Measurements from ENCODE around the gene DOHH.

Gene DOHH

DNA sequence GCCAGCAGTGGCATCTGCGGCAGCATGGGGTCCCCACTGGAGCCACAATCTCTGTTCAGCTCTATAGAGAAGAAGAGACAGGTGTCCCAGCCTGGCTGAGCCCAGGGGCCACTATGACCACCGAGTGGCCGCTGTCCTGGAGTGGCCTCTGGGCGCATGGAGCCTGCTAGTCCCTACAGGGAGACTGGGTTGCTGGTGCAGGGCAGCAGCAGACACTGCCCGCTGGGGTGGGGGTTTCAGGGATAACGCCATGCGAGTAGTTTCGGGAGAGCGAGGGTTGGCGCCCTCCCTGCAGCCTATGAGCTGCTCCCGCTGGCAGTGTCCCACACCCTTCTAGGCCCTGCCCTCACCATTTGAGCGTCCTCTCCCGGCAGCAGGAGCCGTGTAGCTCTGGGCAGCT, 27.6 kb upstream of the DOHH start:
- no peak for ATAC-seq
- Mint-ChIP-seq H3K36me3 (peaks cover 25% of the 10 kb centered on the region), H3K27me3 (no peaks in the 10 kb centered on the region), H3K4me3 (no peak overlapping the region), H3K4me1 (no peaks in the 10 kb centered on the region), H3K9me3 (no peaks in the 10 kb centered on the region), H3K27ac (no peak overlapping the region)

DNA sequence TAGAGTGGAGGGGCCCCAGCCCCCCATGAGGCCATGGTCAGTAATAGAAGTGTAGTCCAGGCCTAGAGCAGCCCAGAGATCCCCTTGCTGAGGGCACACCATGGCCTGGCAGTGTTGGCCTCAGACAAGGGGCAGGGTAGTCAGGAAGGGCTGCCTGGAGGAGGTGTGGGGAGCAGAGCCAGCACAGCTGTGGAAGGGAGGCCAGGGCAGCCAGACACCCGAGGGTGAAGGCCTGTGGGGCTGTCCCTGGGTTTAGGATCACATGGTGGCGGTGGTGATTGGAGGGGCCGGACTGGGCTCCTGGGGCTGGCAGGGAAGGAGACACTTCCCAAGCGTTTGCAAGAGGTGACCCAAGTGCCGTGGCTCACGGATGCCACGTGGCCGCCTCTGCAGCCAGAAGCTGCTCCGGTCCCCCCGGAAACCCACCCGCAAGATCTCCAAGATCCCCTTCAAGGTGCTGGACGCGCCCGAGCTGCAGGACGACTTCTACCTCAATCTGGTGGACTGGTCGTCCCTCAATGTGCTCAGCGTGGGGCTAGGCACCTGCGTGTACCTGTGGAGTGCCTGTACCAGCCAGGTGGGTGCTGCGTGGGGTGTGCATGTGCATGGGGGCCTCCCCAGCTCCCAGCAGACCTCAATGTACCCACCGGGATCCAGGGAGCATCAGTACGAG, 26.9 kb upstream of the DOHH start:
- no peak for ATAC-seq
- Mint-ChIP-seq H3K27ac (no peak overlapping the region), H3K36me3 (peaks cover 22% of the 10 kb centered on the region), H3K4me1 (peaks cover under 1% of the 10 kb centered on the region), H3K9me3 (no peaks in the 10 kb centered on the region), H3K4me3 (no peak overlapping the region), H3K27me3 (no peaks in the 10 kb centered on the region)

DNA sequence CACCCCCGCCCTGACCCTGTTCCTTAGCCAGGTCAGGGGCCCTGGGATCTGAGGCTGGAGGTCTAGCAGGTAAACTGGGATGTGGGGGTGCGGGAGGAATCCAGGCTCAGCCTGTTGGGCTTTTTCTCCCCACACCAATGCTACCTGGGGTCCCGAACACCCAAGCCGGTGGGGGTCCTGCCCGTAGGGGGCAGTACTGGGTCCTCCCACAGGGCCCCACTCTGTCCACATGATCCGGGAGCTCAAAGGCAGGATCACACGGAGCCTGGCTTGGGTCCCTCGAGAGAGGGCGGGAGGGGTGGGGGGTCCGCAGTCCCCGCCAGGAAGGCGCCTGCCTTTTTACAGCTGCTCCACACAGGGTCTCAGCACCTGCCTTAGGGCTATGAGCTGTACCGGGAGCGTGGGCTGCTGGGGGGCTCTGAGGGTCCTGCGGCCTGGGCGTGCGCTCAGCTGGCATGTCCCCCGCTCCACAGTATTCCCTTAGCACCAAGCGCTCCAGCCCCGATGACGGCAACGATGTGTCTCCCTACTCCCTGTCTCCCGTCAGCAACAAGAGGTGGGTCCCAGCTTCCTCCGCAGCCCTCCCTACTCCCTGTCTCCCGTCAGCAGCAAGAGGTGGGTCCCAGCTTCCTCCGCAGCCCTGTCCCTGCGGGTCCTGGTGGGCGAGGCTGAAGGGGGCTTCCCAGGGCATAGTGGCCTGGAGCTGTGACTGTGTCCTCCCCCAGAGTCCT, 26.2 kb upstream of the DOHH start:
- Mint-ChIP-seq H3K4me1 (peaks cover 5% of the 10 kb centered on the region), H3K4me3 (no peak overlapping the region), H3K36me3 (peaks cover 25% of the 10 kb centered on the region), H3K27me3 (no peaks in the 10 kb centered on the region), H3K9me3 (no peaks in the 10 kb centered on the region), H3K27ac (no peak overlapping the region)
- ATAC-seq: no peak

DNA sequence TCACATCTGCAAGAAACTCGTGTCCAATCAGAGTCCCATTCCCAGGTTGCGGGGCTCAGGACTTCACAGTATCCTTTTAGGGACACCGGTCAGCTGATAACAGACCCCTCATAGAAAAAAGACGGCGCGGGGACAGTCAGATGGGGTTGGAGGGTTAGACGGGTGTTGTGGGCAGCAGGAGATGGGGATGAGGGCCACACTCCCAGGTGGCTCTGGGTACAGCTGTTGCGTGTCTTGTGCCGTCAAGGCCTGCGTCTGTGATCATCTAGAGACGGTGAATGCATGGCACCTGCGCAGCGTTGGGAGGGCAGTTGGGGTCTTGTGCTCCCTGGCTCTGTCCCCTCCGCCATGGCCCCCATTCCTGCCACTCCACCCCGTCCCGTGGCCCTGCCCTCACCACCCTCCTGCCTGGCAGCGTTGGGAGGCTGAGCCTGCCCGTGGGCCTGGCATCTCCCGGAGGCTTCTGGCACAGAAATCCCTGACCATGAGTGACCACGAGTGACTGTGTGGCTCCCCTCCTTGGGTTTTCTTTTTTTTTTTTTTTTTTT, 24.5 kb upstream of the DOHH start:
- H3K4me3 Mint-ChIP-seq: no peak overlapping the region
- peaks cover 31% of the 10 kb centered on the region for H3K36me3 Mint-ChIP-seq
- H3K9me3 Mint-ChIP-seq: no peaks in the 10 kb centered on the region
- H3K27me3 Mint-ChIP-seq: no peaks in the 10 kb centered on the region
- H3K4me1 Mint-ChIP-seq: peaks cover 7% of the 10 kb centered on the region
- no peak overlapping the region for H3K27ac Mint-ChIP-seq
- no peak for ATAC-seq

DNA sequence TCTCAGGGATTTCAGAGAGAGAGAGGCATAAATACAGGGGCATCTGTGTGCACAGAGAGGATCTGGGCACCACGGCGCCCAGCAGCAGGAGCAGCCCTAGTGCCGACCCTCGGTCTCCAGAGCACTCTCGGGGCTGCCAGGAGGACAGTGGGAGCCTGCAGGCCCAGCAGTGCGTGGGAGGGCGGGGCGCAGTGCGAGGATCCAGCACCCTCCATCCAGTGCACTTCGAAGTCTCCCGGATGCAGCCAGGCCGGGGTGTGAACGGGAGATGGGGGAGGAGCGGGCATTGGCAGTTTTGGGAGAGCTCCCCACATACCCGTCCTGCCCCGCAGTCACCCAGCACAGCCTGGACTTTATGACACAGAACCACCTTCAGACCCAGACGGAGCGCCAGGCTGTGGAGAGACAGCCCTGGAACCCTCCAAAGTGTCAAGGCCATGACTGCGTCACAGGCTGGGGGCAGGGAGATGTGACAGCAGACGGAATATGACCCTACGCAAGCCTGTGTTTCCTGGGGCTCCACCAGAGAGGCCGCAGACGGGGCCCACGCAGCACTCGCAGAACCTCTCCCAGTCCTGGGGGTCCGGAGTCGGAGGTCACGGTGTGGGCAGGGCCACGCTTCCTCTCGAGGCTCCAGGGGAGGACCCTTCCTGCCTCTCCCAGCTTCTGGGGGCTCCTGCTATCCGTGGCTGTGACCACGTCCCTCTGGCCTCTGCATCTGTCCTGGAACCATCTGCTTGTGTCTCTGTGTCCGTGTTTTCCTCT, 23.8 kb upstream of the DOHH start:
- H3K36me3 Mint-ChIP-seq: peaks cover 31% of the 10 kb centered on the region
- no peak for ATAC-seq
- peaks cover 13% of the 10 kb centered on the region for H3K4me1 Mint-ChIP-seq
- H3K9me3 Mint-ChIP-seq: no peaks in the 10 kb centered on the region
- no peaks in the 10 kb centered on the region for H3K27me3 Mint-ChIP-seq
- no peak overlapping the region for H3K27ac Mint-ChIP-seq
- no peak overlapping the region for H3K4me3 Mint-ChIP-seq

DNA sequence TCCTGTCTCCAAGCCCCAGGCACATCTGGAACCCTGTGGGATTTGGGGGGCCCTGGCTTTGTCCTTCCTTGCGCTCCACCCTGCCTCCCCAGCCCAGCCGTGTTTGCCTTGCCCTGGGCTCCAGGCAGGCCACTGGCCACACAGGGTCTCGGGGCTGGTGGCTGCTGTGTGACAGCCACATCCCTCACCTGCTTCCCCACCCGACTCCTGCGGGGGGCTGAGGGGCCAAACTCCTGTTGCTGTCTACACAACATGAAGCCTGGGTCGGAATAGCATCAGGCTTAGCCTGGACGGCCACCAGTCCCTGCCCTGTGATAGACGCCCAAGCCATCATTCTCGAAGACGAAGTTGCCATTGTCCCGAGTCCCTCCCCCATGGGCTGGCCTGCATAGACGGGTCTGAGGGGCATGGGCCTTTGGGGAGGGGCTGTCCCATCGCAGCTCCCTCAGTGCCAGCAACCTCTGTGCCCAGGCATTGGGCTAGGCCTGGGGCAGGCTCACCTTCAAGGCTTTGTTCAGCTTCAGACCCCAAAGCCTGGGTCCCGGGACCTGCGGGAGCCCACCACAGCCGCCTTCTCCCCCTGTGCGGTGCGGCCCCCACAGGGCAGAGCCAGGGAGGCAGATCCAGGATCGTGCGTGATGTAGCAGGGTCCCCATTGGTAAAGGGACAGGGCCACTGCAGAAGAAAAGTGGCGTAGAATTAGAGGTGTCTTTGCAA, 23.0 kb upstream of the DOHH start:
- no peaks in the 10 kb centered on the region for H3K9me3 Mint-ChIP-seq
- ATAC-seq: no peak
- no peaks in the 10 kb centered on the region for H3K27me3 Mint-ChIP-seq
- H3K36me3 Mint-ChIP-seq: peaks cover 31% of the 10 kb centered on the region
- no peak overlapping the region for H3K27ac Mint-ChIP-seq
- H3K4me1 Mint-ChIP-seq: peaks cover 19% of the 10 kb centered on the region
- H3K4me3 Mint-ChIP-seq: no peak overlapping the region

DNA sequence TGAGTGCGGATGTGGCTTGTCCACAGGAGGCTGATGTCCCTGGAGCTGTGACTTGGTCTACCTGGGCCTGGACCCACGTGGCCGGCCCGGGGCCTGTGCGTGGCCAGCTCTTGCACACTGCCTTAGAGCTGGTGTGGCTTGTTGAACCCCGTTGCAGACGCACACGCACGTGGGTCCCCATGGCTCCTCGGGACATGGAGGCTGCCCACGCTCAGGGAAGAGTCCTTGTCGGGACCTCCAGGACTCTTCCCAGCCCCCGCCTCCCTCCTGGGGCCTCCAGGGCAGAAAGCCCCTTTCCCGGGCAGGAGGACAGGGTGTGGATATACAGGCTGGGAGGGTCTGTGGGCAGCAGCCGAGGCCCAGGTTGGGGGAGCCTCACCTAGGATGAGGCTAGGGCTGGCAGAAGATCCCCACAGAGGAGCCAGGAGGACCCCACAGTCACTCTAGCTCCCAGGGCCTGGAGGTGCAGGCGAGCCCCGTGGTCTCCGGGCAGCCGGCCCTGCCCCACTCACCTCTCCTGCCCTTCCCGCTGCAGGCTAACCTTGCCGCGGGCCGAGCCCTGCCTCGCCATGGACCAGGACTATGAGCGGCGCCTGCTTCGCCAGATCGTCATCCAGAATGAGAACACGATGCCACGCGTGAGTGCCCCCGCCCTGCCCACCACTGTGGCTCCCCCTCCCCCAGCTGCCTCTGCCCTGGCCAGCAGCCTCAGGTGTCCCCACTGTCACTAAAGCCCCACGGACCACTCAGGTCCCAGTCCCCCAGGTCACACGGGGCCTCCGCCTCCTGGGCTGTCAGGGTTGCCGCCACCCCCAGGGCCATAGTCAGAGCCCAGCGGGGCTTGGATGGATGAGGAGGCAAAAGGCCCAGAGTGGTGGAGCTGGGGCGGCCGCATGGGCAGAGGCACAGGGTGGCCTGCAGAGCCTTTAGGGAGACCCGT, 22.2 kb upstream of the DOHH start:
- Mint-ChIP-seq H3K27ac (no peak overlapping the region), H3K27me3 (no peaks in the 10 kb centered on the region)
- ATAC-seq: no peak

DNA sequence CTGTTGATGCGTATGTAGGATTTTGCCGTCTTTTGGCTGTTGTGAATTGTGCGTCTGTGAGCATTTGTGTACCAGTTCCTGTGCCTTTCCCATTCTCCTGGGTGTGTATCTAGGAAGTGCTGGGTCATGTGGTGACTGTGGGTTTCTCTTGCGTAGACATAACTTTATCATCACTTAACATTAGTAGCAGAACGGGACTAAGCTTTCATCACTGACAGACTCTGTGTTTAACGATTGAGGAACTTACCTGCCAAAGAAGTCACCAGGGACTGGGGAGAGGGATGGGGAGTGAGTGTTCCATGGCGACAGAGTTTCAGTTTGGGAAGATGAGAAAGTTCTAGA, 20.6 kb upstream of the DOHH start:
- no peak for ATAC-seq
- Mint-ChIP-seq H3K27ac (no peak overlapping the region), H3K4me1 (peaks cover 35% of the 10 kb centered on the region), H3K9me3 (no peaks in the 10 kb centered on the region), H3K27me3 (no peaks in the 10 kb centered on the region), H3K36me3 (peaks cover 24% of the 10 kb centered on the region), H3K4me3 (no peak overlapping the region)

More for the DNA sequence above, 22.2 kb upstream of the DOHH start:
- peaks cover 23% of the 10 kb centered on the region for H3K4me1 Mint-ChIP-seq
- peaks cover 31% of the 10 kb centered on the region for H3K36me3 Mint-ChIP-seq
- no peaks in the 10 kb centered on the region for H3K9me3 Mint-ChIP-seq
- H3K4me3 Mint-ChIP-seq: no peak overlapping the region

DNA sequence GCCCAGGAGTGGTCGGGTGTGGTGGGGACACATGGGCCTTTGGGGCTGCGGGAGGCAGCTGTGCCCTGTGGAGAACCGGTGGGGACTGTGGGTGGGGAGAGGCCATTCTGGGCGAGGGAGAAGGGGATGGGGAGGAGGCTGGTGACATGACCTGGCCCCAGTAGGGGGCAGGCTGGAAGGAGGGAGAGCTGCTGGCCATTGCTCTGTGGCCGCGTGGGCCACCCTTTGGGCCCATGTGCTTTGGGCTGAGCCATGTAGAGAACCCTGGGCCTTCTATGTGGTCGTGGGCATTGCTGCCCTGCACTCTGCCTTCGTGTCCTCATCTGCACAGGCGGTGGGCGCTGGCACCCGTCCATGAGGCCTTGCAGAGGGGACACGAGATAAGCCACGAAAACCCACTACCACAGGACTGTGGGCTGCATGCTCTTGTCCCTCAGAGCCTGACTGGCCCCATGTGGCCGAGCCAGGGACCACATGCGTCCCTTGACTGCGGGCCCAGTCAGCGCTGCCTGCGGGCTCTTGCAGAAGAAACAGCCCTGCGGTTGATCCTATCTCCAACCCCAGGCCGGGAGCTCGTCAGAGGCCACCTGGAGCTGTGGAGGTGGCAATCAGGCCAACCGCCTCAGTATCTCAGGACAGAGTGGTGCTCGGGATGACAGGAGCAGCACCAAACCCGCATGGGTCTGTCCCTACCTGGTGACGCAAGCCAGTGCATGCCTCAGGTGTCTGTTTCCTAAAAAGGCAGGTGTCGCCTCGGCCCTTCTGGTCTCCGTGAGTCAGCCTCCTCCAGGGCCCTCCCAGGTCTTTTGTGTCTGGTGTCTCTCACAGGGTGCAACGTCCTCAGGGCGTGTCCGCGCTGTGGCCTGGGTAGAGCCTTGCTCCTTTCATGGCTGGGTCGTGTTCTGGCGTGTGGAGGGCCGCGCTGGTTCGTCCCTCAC, 20.0 kb upstream of the DOHH start:
- H3K36me3 Mint-ChIP-seq: peaks cover 24% of the 10 kb centered on the region
- no peaks in the 10 kb centered on the region for H3K9me3 Mint-ChIP-seq
- no peaks in the 10 kb centered on the region for H3K27me3 Mint-ChIP-seq
- peaks cover 42% of the 10 kb centered on the region for H3K4me1 Mint-ChIP-seq
- no peak overlapping the region for H3K4me3 Mint-ChIP-seq
- H3K27ac Mint-ChIP-seq: peak overlapping the region; percentile 66
- no peak for ATAC-seq

DNA sequence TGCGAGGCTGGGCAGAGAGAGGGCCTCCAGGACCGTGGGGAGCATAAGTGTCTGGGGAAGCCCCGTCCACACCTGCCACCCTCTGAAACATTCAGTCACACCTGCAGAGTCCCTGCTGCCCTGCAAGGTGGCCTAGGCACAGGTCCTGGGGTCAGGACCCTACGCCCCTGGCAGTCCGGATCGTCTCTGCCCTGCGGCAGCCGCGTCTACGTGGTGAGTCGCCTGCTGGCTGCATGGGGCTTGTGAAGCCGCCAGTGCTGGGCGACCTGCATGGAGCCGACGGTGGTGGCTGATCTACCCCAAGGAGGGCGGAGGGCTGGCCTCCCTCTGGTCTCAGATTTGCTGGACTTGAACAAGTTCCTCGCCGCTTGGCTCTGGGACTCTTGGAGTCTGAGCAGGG, 18.7 kb upstream of the DOHH start:
- Mint-ChIP-seq H3K27me3 (no peaks in the 10 kb centered on the region), H3K27ac (peak overlapping the region; percentile 66), H3K4me1 (peaks cover 52% of the 10 kb centered on the region), H3K4me3 (no peak overlapping the region), H3K9me3 (no peaks in the 10 kb centered on the region), H3K36me3 (peaks cover 26% of the 10 kb centered on the region)
- ATAC-seq: no peak

DNA sequence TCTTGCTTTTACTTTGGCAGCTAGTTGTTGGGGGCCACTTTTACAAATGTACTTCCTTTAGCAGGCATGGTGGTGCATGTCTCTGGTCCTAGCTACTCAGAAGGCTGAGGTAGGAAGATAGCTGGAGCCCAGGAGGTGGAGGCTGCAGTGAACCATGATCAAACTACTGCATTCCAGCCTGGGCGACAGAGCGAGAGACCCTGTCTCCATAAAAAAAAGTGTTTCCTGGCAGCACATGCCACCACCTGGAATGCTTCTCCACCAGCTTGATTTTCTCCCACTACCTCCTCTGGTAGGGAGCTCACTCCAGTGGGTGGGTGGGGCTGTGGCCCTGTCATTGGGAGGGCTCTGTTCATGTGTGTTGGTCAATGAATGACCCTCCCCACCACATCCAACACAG, 18.2 kb upstream of the DOHH start:
- Mint-ChIP-seq H3K27ac (peak overlapping the region; percentile 66), H3K27me3 (no peaks in the 10 kb centered on the region), H3K9me3 (no peaks in the 10 kb centered on the region), H3K4me1 (peaks cover 56% of the 10 kb centered on the region), H3K4me3 (no peak overlapping the region), H3K36me3 (peaks cover 23% of the 10 kb centered on the region)
- ATAC-seq: no peak

DNA sequence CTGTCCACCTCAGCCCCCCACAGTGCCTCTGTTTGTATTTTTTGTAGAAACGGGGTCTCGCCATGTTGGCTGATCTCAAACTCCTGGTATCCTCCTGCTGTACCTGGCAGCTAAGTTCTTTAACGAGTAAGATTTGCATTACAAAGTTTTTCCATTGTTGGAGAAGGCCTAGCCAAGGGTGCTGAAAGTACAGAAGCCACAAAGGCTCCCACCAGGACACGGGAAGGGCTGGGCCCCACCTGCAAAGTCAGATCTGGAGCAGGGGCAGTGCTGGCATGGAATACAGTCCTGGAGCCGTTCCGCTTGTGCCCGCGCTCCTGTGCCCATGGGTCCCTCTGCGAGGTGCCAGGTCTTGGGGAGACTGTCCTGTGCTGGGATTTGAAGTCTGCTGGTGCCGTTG, 17.8 kb upstream of the DOHH start:
- no peak for ATAC-seq
- peaks cover 60% of the 10 kb centered on the region for H3K4me1 Mint-ChIP-seq
- H3K36me3 Mint-ChIP-seq: peaks cover 19% of the 10 kb centered on the region
- peak overlapping the region; percentile 66 for H3K27ac Mint-ChIP-seq
- H3K9me3 Mint-ChIP-seq: no peaks in the 10 kb centered on the region
- H3K27me3 Mint-ChIP-seq: no peaks in the 10 kb centered on the region
- H3K4me3 Mint-ChIP-seq: no peak overlapping the region

DNA sequence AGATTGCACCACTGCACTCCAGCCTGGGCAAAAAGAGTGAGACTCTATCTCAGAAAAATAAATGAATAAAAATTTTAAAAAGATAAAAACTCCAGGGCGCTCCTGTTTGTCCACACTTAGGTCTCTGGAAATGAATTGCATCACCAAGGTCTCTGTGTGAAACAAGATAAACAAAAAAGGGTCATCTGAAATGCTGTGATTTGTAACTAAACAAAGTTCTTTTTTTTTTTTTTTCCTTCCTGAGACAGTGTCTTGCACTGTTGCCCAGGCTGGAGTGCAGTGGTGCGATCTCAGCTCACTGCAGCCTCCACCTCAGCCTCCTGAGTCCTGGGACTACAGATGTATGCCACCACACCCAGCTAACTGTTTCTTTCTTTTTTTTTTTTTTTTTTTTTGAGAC, 17.2 kb upstream of the DOHH start:
- ATAC-seq: no peak
- Mint-ChIP-seq H3K27ac (no peak overlapping the region), H3K36me3 (peaks cover 18% of the 10 kb centered on the region), H3K4me3 (no peak overlapping the region), H3K27me3 (no peaks in the 10 kb centered on the region), H3K4me1 (peaks cover 60% of the 10 kb centered on the region), H3K9me3 (no peaks in the 10 kb centered on the region)
